Glomerular visceral epithelial cell (primary cell): ENCODE results near the gene MRM2.

Experiments used
- DNase-seq: peaks from one replicate; pipeline ENCODE4 v3.0.0-alpha.2; 2016; ENCODE audit errors: extremely low spot score

Gene MRM2

DNA sequence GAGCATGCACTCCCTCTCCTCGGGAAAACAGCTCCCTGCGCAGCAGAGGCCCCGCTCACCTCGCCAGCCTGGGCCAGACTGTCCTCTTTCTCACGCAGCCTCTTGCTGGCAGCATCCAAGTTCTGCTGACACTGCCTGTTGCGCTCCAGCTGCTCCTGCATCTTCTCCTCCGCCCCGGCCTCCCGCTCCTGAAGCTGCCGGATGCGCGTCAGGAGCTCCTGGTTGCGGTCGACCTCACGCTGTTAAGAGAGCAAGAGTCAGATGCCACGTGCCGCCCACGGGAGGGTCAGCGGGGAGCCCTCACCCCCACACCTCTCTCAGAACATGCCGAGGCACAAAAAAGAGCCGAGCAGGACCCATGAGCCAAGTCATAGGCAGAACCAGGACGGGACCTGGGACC, 19.5 kb downstream of the MRM2 start:
- DNase-seq, result no peak

- no peak for DNase-seq
Observed at GRCh38 chr7:2220954-2221353, 21.1 kb downstream of the MRM2 start.

DNA sequence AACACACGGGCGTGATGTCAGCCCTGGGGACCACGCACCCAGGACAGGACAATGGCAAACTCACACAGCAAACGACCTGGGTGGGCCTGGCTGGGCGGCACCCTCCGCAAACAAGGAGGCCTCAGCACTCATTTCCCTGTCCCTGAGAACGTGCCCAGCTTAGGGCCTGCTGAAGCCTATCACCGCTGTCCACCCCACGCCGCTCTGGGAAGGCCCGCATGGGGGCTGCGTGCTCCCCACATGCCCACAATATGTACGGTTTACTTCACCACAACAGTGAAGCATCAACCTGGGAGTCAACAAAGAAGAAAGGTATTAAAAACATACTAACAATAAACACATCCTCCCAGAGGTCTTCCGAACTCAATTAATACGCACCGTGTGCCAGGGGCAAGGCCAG, 21.5 kb downstream of the MRM2 start:
- DNase-seq, result no peak

GRCh38 chr7:2220030-2220429, 22.0 kb downstream of the MRM2 start:
- no peak for DNase-seq

GRCh38 chr7:2219606-2220005, 22.4 kb downstream of the MRM2 start:
- no peak for DNase-seq

DNA sequence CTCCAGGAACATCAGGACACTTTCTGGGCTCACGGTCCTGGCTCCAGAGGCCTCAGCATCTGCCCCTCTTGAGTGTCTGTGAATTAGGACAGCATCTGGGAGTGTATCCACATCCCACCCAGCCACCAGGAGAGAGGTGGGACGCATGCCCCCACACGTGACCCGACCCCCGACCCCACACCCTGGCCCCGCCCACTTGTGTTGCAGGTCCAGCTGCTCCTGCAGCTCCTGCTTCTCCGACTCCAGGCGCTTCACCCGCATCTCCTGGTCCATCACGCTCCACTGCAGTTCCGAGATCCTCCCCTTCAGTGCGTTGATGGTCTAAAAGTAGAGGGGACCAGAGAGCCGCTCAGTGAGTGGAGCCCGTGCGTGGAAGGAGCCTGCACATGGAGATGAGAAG, 22.9 kb downstream of the MRM2 start:
- no peak for DNase-seq

GRCh38 chr7:2218444-2218785, 23.6 kb downstream of the MRM2 start:
- DNase-seq, result no peak

- DNase-seq, result no peak
Observed at GRCh38 chr7:2217716-2218443, 24.1 kb downstream of the MRM2 start.

GRCh38 chr7:2217206-2217605, 24.8 kb downstream of the MRM2 start:
- no peak for DNase-seq

DNA sequence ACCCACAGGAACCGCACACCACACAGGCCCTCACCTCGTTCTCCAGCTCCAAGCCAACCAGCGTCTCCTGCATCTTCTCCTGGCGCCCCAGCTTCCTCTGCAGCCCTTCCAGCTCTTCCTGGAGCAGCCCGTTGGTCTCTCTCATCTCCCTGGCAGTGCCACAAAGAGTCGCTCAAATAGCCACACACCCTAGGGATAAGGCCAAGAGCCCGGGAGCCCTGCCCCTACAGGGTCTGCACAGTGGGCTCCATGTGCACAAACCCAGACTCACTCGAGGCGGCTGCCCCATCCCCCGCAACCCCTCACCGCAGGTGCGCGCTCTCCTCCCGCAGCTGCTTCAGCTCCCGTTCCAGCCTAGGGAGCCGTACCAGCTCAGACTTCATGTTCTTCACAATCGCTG, 26.2 kb downstream of the MRM2 start:
- DNase-seq, result no peak

DNA sequence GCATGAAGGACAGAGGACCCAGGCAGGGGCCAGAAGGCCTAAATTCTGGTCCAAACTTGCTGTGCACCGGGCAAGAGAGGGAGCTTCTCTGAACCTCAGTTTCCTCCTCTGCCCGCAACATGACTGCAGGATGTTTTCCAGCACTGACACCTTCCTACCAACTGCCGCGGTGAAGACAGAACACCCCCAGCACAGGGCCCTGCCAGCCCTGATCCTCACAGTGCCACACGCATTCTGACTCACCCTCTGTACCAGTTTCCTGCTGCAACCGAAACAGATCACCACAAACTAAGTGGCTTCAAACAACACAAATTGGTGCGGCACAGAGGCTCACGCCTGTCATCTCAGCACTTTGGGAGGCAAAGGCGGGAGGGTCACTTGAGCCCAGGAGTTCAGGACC, 27.4 kb downstream of the MRM2 start:
- DNase-seq, result no peak

GRCh38 chr7:2213551-2214215, 28.3 kb downstream of the MRM2 start:
- no peak for DNase-seq

- no peak for DNase-seq
Observed at GRCh38 chr7:2212906-2213305, 29.1 kb downstream of the MRM2 start.

GRCh38 chr7:2211926-2212325, 30.1 kb downstream of the MRM2 start:
- DNase-seq, result no peak

GRCh38 chr7:2211259-2211880, 30.6 kb downstream of the MRM2 start:
- DNase-seq, result no peak

GRCh38 chr7:2210551-2211258, 31.3 kb downstream of the MRM2 start:
- DNase-seq, result no peak

GRCh38 chr7:2209961-2210323, 32.1 kb downstream of the MRM2 start:
- DNase-seq, result no peak

- DNase-seq, result peak; percentile 52
Observed at GRCh38 chr7:2209146-2209960, 32.7 kb downstream of the MRM2 start.

- DNase-seq, result no peak
Observed at GRCh38 chr7:2208712-2209111, 33.3 kb downstream of the MRM2 start.

GRCh38 chr7:2205036-2205780, 36.8 kb downstream of the MRM2 start:
- DNase-seq, result no peak

- DNase-seq, result no peak
Observed at GRCh38 chr7:2204446-2204845, 37.6 kb downstream of the MRM2 start.
